HepG2 (cell line): ENCODE data around the gene NARF. TPM values are rescaled to one million over a fixed set of nuclear protein-coding genes. Genes with fewer than 3 reads are reported as not detected.

ENCODE experiments used
- ATAC-seq: fragments of 200-7000 bp; cut with Tn5 transposase; 3 replicates; pipeline ENCODE4 v1.9.1; 2020; ENCODE audit warnings: mild to moderate bottlenecking, moderate library complexity
- BruUV-seq: library from RNA; stranded (reverse); fragments of 400-500 nt; replicated peaks from 2 replicates; lab custom pipeline; 2021; lab: Mats Ljungman, UMichigan
- CTCF ChIA-PET: fragments of 300-600 bp; formaldehyde crosslinking; extraction: SDS; loops from one replicate; lab custom pipeline; 2021; ENCODE audit warnings: low total read pairs, inconsistent platforms, low intra/inter-chr PET ratio; lab: Yijun Ruan, JAX
- POLR2A ChIA-PET: fragments of 350-600 bp; sonication (Branson Sonifier 250); formaldehyde crosslinking; loops from one replicate; lab custom pipeline; 2020; ENCODE audit warnings: antibody characterized with exemption, inconsistent platforms; lab: Yijun Ruan, JAX
- DNase-seq: peaks from one replicate; pipeline ENCODE4 v3.0.0-alpha.2; 2015; ENCODE audit warnings: low spot score
- FAIRE-seq: peaks from 3 replicates; lab custom pipeline; 2011; peaks lifted over from hg19 to GRCh38; lab: Jason Lieb, UNC
- H2AFZ ChIP-seq: one replicate; pipeline ENCODE4 v1.6.1; 2011; ENCODE audit warnings: low read length, inconsistent platforms
- H3K27ac ChIP-seq: fragments of 300-600 bp; 3 replicates; pipeline ENCODE4 v1.8.0; 2011; ENCODE audit warnings: mixed run types, mild to moderate bottlenecking, mixed read lengths, low read length, inconsistent platforms; ENCODE audit not compliant: insufficient read depth; ENCODE audit errors: extremely low read length
- H3K27me3 ChIP-seq, 2 experiments: fragments of 200-600 bp in 1 of 2; 2 replicates in 1 of 2; 3 replicates in 1 of 2; pipeline versions ENCODE4 v1.6.0 to v1.8.0; 2011; ENCODE audit warnings: low read length in 2 of 2, mild to moderate bottlenecking in 2 of 2, moderate library complexity in 2 of 2, inconsistent platforms in 1 of 2; ENCODE audit not compliant: insufficient read depth in 2 of 2, control insufficient read depth in 1 of 2
- H3K36me3 ChIP-seq, 2 experiments: fragments of 200-600 bp in 1 of 2; replicated peaks in 1 of 2; 2 replicates in 1 of 2; 3 replicates in 1 of 2; pipeline versions ENCODE4 v1.5.1 to v1.8.0; 2011; ENCODE audit warnings: low read length in 2 of 2, inconsistent platforms in 1 of 2; ENCODE audit not compliant: insufficient read depth in 2 of 2, control insufficient read depth in 1 of 2
- H3K4me1 ChIP-seq: 2 replicates; pipeline ENCODE4 v1.5.1; 2012; ENCODE audit warnings: low read length, inconsistent platforms; ENCODE audit not compliant: insufficient read depth
- H3K4me2 ChIP-seq: 2 replicates; pipeline ENCODE4 v1.6.0; 2011; ENCODE audit warnings: low read depth, low read length, inconsistent platforms
- H3K4me3 ChIP-seq, 3 experiments: fragments of 200-600 bp in 1 of 3; sonication (generic), shearing (Covaris generic) in 1 of 3; replicated peaks in 1 of 3; 2 replicates each; pipeline ENCODE4 v1.5.1; 2011 to 2016; ENCODE audit warnings: low read length in 3 of 3, inconsistent platforms in 2 of 3, low read depth in 2 of 3, mild to moderate bottlenecking in 2 of 3, control low read depth in 1 of 3, mixed read lengths in 1 of 3; ENCODE audit not compliant: insufficient read depth in 1 of 3
- H3K79me2 ChIP-seq: one replicate; pipeline ENCODE4 v1.6.1; 2011; ENCODE audit warnings: low read length, inconsistent platforms; ENCODE audit not compliant: insufficient read depth
- H3K9ac ChIP-seq: 2 replicates; pipeline ENCODE4 v1.6.0; 2011; ENCODE audit warnings: mild to moderate bottlenecking, low read depth, low read length, inconsistent platforms; ENCODE audit not compliant: insufficient read depth
- H3K9me3 ChIP-seq: 2 replicates; pipeline ENCODE4 v1.5.1; 2012; ENCODE audit warnings: mild to moderate bottlenecking, low read length
- H4K20me1 ChIP-seq: 2 replicates; pipeline ENCODE4 v1.6.0; 2011; ENCODE audit warnings: inconsistent platforms, mild to moderate bottlenecking, low read length, moderate library complexity; ENCODE audit not compliant: insufficient read depth
- IKZF4 ChIP-seq: sonication (generic); formaldehyde crosslinking; IDR thresholded peaks from 2 replicates; pipeline ENCODE4 v1.5.1; 2020; ENCODE audit warnings: borderline replicate concordance, mild to moderate bottlenecking, low read depth, missing genetic modification reagents; ENCODE audit errors: not compliant biosample characterization
- NCOA5 ChIP-seq: sonication (generic); formaldehyde crosslinking; IDR thresholded peaks from 2 replicates; pipeline ENCODE4 v1.4.0; 2020; ENCODE audit warnings: missing genetic modification reagents
- POLR2AphosphoS2 ChIP-seq: IDR thresholded peaks from 2 replicates; pipeline ENCODE4 v1.6.1; 2011; ENCODE audit warnings: low read depth, low read length, improper control_type of control experiment
- SP4 ChIP-seq: sonication (generic); formaldehyde crosslinking; IDR thresholded peaks from 2 replicates; pipeline ENCODE4 v1.8.1; 2023; ENCODE audit warnings: mild to moderate bottlenecking, missing genetic modification reagents
- TCF12 ChIP-seq, 2 experiments: fragments of 450-650 bp in 1 of 2; sonication (generic) in 1 of 2; formaldehyde crosslinking in 1 of 2; IDR thresholded peaks; 2 replicates each; pipeline versions ENCODE4 v1.6.1 to v1.8.0; 2017 to 2022; ENCODE audit warnings: antibody characterized with exemption in 1 of 2, mild to moderate bottlenecking in 1 of 2, missing genetic modification reagents in 1 of 2, moderate library complexity in 1 of 2
- ZNF121 ChIP-seq: sonication (generic); formaldehyde crosslinking; IDR thresholded peaks from 2 replicates; pipeline ENCODE4 v1.5.0; 2020; ENCODE audit warnings: mild to moderate bottlenecking, missing genetic modification reagents
- WGBS: methylation state at CpG from one replicate; pipeline ENCODE4 v1.1.6; 2017; ENCODE audit warnings: low lambda C conversion rate; 5-methylcytosine and 5-hydroxymethylcytosine counted together
- in situ Hi-C: cut with HindIII; loops from 2 replicates; pipeline ENCODE4 v1.10.0; 2017; ENCODE audit warnings: low pct_unique_long_range_greater_than_20kb; ENCODE audit not compliant: extremely low pct_ligation_motif_present
- intact Hi-C: fragments of 100-400 bp; cut with micrococcal nuclease; formaldehyde crosslinking; loops from one replicate; pipeline ENCODE4 v1.10.0; 2022; ENCODE audit not compliant: unreplicated experiment
- polyA plus RNA-seq, 8 experiments: library from polyadenylated mRNA; depleted of rRNA in 3 of 8; stranded (reverse) in 7 of 8; unstranded in 1 of 8; fragments of >200 nt; fragmentation: Illumina TruSeq in 4 of 8; extraction: Trizol in 4 of 8; gene quantifications; 2 replicates each; pipeline versions ENCODE4 v1.2.1 to v1.2.3, GENCODE V29; 2011 to 2016; ENCODE audit warnings: low read depth in 4 of 8, missing spikeins in 1 of 8, mixed read lengths in 1 of 8; ENCODE audit not compliant: insufficient read depth in 1 of 8
- total RNA-seq, 5 experiments: library from RNA; depleted of rRNA; stranded (reverse); fragments of >200 nt; fragmentation: Illumina TruSeq; extraction: Trizol; gene quantifications; 2 replicates each; pipeline ENCODE4 v1.2.3, GENCODE V29; 2016; ENCODE audit warnings: low read depth in 1 of 5
- TF ChIP-seq, protein P1 (sequence below): sonication (generic); formaldehyde crosslinking; IDR thresholded peaks from 2 replicates; pipeline ENCODE4 v1.5.0; 2020; ENCODE audit warnings: mild to moderate bottlenecking, missing genetic modification reagents, moderate library complexity

Gene NARF
- total and polyA plus RNA-seq, 2 of the 13 experiments (the other 11 are each of a cell fraction or from before 2014, with no cell fraction given), result 61.1 to 144 TPM

DNA sequence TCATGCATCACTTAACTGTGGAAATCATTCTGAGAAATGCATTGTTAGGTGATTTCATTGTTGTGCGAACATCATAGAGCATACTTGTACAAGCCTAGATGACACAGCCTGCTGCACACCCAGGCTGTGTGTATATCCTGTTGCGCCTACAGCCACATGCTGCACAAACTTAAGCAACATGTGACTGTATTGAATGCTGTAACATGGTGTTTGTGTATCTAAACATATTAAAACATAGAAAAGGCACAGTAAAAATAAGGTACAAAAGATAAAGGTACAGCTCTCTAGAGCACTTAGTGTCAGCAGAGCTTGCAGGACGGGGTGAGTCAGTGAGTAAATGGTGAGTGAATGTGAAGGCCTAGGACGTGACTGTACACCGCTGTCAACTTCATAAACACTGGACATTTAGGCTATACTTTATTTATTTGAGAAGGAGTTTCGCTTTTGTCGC lies 72.9 kb downstream of the NARF start (continued):
- no peak for TF ChIP-seq IKZF4 (CRISPR knock-in tag)
- TF ChIP-seq TCF12 (IDR thresholded peaks at IDR 0.05), result no peak
- no peak for TF ChIP-seq TCF12 (CRISPR knock-in tag; IDR thresholded peaks at IDR 0.05)
- no peak for TF ChIP-seq ZNF121
- TF ChIP-seq POLR2AphosphoS2, result 0 out of 2 replicates have a peak, but pooled peaks have one; percentile 17

DNA sequence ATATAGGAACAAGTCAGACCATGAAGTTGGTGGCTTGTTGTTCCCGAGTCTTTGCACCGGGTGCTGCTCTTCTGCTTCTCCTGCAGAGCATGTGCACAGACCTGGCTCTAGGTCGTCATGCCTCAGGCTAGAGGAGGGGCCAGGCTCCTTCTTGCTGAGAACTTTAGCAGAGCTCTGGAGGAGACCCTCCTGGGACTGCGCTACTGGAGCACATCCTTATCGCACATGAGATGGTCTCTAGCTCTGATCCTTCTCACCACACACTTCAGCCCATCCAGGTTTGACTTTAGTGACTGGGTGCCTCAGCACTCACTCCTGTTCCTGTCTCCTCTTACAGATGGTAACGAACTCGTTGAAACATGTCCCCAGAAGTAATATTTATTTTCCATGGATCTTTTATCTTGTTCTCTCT lies 75.9 kb downstream of the NARF start:
- peaks cover 98% of the 10 kb centered on the region for H3K79me2 ChIP-seq
- H3K4me3 ChIP-seq, result no peak overlapping the region
- no peak for DNase-seq
- peaks cover 96% of the 10 kb centered on the region for H4K20me1 ChIP-seq
- H2AFZ ChIP-seq, result no peak overlapping the region
- H3K9ac ChIP-seq, result no peak overlapping the region
- TF ChIP-seq, protein P1, sequence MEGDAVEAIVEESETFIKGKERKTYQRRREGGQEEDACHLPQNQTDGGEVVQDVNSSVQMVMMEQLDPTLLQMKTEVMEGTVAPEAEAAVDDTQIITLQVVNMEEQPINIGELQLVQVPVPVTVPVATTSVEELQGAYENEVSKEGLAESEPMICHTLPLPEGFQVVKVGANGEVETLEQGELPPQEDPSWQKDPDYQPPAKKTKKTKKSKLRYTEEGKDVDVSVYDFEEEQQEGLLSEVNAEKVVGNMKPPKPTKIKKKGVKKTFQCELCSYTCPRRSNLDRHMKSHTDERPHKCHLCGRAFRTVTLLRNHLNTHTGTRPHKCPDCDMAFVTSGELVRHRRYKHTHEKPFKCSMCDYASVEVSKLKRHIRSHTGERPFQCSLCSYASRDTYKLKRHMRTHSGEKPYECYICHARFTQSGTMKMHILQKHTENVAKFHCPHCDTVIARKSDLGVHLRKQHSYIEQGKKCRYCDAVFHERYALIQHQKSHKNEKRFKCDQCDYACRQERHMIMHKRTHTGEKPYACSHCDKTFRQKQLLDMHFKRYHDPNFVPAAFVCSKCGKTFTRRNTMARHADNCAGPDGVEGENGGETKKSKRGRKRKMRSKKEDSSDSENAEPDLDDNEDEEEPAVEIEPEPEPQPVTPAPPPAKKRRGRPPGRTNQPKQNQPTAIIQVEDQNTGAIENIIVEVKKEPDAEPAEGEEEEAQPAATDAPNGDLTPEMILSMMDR (CRISPR knock-in tag), result 0 out of 2 replicates have a peak, but pooled peaks have one; percentile 15
- TF ChIP-seq SP4, result 0 out of 2 replicates have a peak, but pooled peaks have one; percentile 23
- TF ChIP-seq NCOA5 (CRISPR knock-in tag), result no peak
- no TSS peak for BruUV-seq
- FAIRE-seq, result no peak
- H3K27ac ChIP-seq, result peak overlapping the region; percentile 23
- peaks cover 0 to 10% of the 10 kb centered on the region in 2 experiments; a peak in 1 of 5 replicates for H3K36me3 ChIP-seq
- 83% methylated on average over 7 of the region's 7 CpGs for WGBS
- no peak overlapping the region for H3K4me2 ChIP-seq
- ATAC-seq, result peak; percentile 48
- CTCF ChIA-PET, result no interaction called here
- H3K27me3 ChIP-seq, result no peaks in the 10 kb centered on the region
- H3K9me3 ChIP-seq, result no peaks in the 10 kb centered on the region
- intact Hi-C loops, result no loop called here
- POLR2A ChIA-PET, result no interaction called here
- in situ Hi-C loops, result no loop called here
- H3K4me1 ChIP-seq, result peaks cover 63% of the 10 kb centered on the region
